GM19468 (cell line): ENCODE measurements around the gene FTSJ1.
"Not testable (repeated sequence)": the region's sequence is repeated elsewhere in the genome, so short reads cannot be mapped to it uniquely, and the experiment has no call there.

Experiments used
- ATAC-seq: cut with Tn5 transposase; IDR thresholded peaks from one replicate; pipeline ENCODE4 v1.9.1; 2021; ENCODE audit warnings: mild to moderate bottlenecking, moderate library complexity, moderate number of reproducible peaks; ENCODE audit not compliant: unreplicated experiment; ENCODE audit errors: extremely low read depth

The FTSJ1 gene

GRCh38 chrX:48520455-48520854 lies 44.5 kb downstream of the FTSJ1 start:
- no peak for ATAC-seq

GRCh38 chrX:48520976-48521352 lies 45.0 kb downstream of the FTSJ1 start:
- ATAC-seq: no peak

- ATAC-seq: peak; percentile 93
Observed at GRCh38 chrX:48521353-48522243, 45.6 kb downstream of the FTSJ1 start, which contains the start of gene EBP. TSS of gene EBP (plus strand) at chrX:48521808. CDS start at chrX:48523772, 1,964 bp downstream.

GRCh38 chrX:48522291-48522690 lies 46.3 kb downstream of the FTSJ1 start:
- ATAC-seq: no peak

GRCh38 chrX:48523682-48524081 lies 47.7 kb downstream of the FTSJ1 start:
- no peak for ATAC-seq

- ATAC-seq: not testable (repeated sequence)
Observed at GRCh38 chrX:48525853-48526252, 49.9 kb downstream of the FTSJ1 start.

GRCh38 chrX:48530736-48531135 lies 54.7 kb downstream of the FTSJ1 start:
- ATAC-seq: no peak

- ATAC-seq: no peak
Observed at GRCh38 chrX:48531358-48531959, 55.5 kb downstream of the FTSJ1 start.

GRCh38 chrX:48532161-48532560 lies 56.2 kb downstream of the FTSJ1 start:
- no peak for ATAC-seq

GRCh38 chrX:48533165-48533564 lies 57.2 kb downstream of the FTSJ1 start:
- no peak for ATAC-seq
